ENCODE data around the gene ABCA5.
A peak's percentile ranks its signal among the peaks of the same experiment; 100 is the strongest.

- TF ChIP-seq CTCF (IDR thresholded peaks at IDR 0.05 in 2 of 3, conservative IDR thresholded peaks at IDR 0.05 in 1 of 3; ENCODE audit: control insufficient read depth in 2 of 3, extremely low read depth in 1 of 3, insufficient read depth in 1 of 3, low read depth in 3 of 3, low read length in 3 of 3) (peak; percentile 26 to 64 (median 44); a peak in 4 of 6 replicates), ZNF207 (IDR thresholded peaks at IDR 0.05; ENCODE audit: borderline replicate concordance) (no peak), RCOR1 (conservative IDR thresholded peaks at IDR 0.05; ENCODE audit: low read depth, low read length) (no peak), MYC (IDR thresholded peaks at IDR 0.05; ENCODE audit: insufficient read depth, insufficient read length, insufficient replicate concordance, low read length, severe bottlenecking) (no peak), ATF3 (IDR thresholded peaks at IDR 0.05; ENCODE audit: borderline replicate concordance, extremely low read depth, low read depth, low read length) (no peak), EP300 (IDR thresholded peaks at IDR 0.05; ENCODE audit: borderline replicate concordance in 1 of 2, control insufficient read depth in 1 of 2, low read depth in 2 of 2, low read length in 2 of 2) (no peak), MAX (IDR thresholded peaks at IDR 0.05; ENCODE audit: low read depth, low read length) (no peak), POLR2AphosphoS5 (IDR thresholded peaks at IDR 0.05; ENCODE audit: low read length) (no peak), YY1 (IDR thresholded peaks at IDR 0.05; ENCODE audit: low read depth, low read length) (no peak), JUNB (IDR thresholded peaks at IDR 0.05) (no peak), BMI1 (IDR thresholded peaks at IDR 0.05; ENCODE audit: borderline replicate concordance) (no peak), ZNF687 (IDR thresholded peaks at IDR 0.05) (no peak)
These were observed 80.1 kb downstream of the ABCA5 start for GRCh38 chr17:69246726-69247375.

Measured in GM12878 (cell line).